Measurements from ENCODE around the gene TECPR2. TPM values are rescaled to one million over a fixed set of nuclear protein-coding genes. Genes with fewer than 3 reads are reported as not detected.

Gene TECPR2
- total RNA-seq, 2 experiments from 2014 or later: 9.8 to 10.2 TPM

- DNase-seq: no peak
- no peaks in the 10 kb centered on the region for H3K9me3 Mint-ChIP-seq
Measured at GRCh38 chr14:102461490-102462338, 99.0 kb downstream of the TECPR2 start.

GRCh38 chr14:102462391-102462790 lies 99.7 kb downstream of the TECPR2 start:
- no peak overlapping the region for H3K27ac Mint-ChIP-seq
- no peak overlapping the region for H3K4me3 Mint-ChIP-seq
- H3K27me3 Mint-ChIP-seq: no peaks in the 10 kb centered on the region
- H3K36me3 Mint-ChIP-seq: peaks cover 8% of the 10 kb centered on the region
- no peaks in the 10 kb centered on the region for H3K9me3 Mint-ChIP-seq
- POLR2A ChIA-PET: no interaction called here
- H3K4me1 Mint-ChIP-seq: peaks cover 11% of the 10 kb centered on the region
- no peak for ATAC-seq (ENCODE audit: low read depth)
- no peak for DNase-seq

More at GRCh38 chr14:102461490-102462338, 99.0 kb downstream of the TECPR2 start:
- POLR2A ChIA-PET: no interaction called here
- no peak for ATAC-seq (ENCODE audit: low read depth)
- Mint-ChIP-seq H3K27ac (peak overlapping the region; percentile 56), H3K4me3 (no peak overlapping the region), H3K4me1 (peaks cover 11% of the 10 kb centered on the region), H3K27me3 (no peaks in the 10 kb centered on the region), H3K36me3 (peaks cover 8% of the 10 kb centered on the region)

- Mint-ChIP-seq H3K9me3 (no peaks in the 10 kb centered on the region), H3K27me3 (no peaks in the 10 kb centered on the region), H3K4me3 (no peak overlapping the region), H3K27ac (no peak overlapping the region), H3K4me1 (peaks cover 11% of the 10 kb centered on the region), H3K36me3 (peaks cover 13% of the 10 kb centered on the region)
- POLR2A ChIA-PET: no interaction called here
- ATAC-seq (ENCODE audit: low read depth): no peak
- no peak for DNase-seq
Measured at GRCh38 chr14:102464006-102464405, 101.3 kb downstream of the TECPR2 start.

GRCh38 chr14:102464846-102465341 lies 102.2 kb downstream of the TECPR2 start:
- POLR2A ChIA-PET: interaction anchor here (0.6 kb wide), 1 partner anchor 16 kb away, joined by 3 read pairs; no protein-coding TSS in a partner anchor
- Mint-ChIP-seq H3K4me1 (peaks cover 11% of the 10 kb centered on the region), H3K4me3 (no peak overlapping the region), H3K27ac (no peak overlapping the region), H3K36me3 (peaks cover 19% of the 10 kb centered on the region), H3K27me3 (no peaks in the 10 kb centered on the region), H3K9me3 (no peaks in the 10 kb centered on the region)
- DNase-seq (no peak), ATAC-seq (ENCODE audit: low read depth) (no peak)

- ATAC-seq (ENCODE audit: low read depth) (no peak), DNase-seq (no peak)
- Mint-ChIP-seq H3K36me3 (peaks cover 21% of the 10 kb centered on the region), H3K4me1 (peaks cover 11% of the 10 kb centered on the region), H3K27ac (no peak overlapping the region), H3K4me3 (no peak overlapping the region), H3K9me3 (no peaks in the 10 kb centered on the region), H3K27me3 (no peaks in the 10 kb centered on the region)
- POLR2A ChIA-PET: no interaction called here
Measured at GRCh38 chr14:102469261-102469660, 106.5 kb downstream of the TECPR2 start.

- H3K36me3 Mint-ChIP-seq: peaks cover 14% of the 10 kb centered on the region
- H3K27ac Mint-ChIP-seq: no peak overlapping the region
- no peak overlapping the region for H3K4me3 Mint-ChIP-seq
Measured at GRCh38 chr14:102471921-102472790, 109.4 kb downstream of the TECPR2 start.

GRCh38 chr14:102472791-102473150 lies 110.0 kb downstream of the TECPR2 start:
- Mint-ChIP-seq H3K4me3 (no peak overlapping the region), H3K36me3 (peaks cover 10% of the 10 kb centered on the region), H3K9me3 (no peaks in the 10 kb centered on the region), H3K27me3 (no peaks in the 10 kb centered on the region), H3K4me1 (peaks cover 11% of the 10 kb centered on the region), H3K27ac (no peak overlapping the region)
- ATAC-seq (ENCODE audit: low read depth) (no peak), DNase-seq (no peak)
- POLR2A ChIA-PET: no interaction called here

More at GRCh38 chr14:102471921-102472790, 109.4 kb downstream of the TECPR2 start:
- ATAC-seq (ENCODE audit: low read depth): peak; percentile 30
- POLR2A ChIA-PET: no interaction called here
- Mint-ChIP-seq H3K9me3 (no peaks in the 10 kb centered on the region), H3K27me3 (no peaks in the 10 kb centered on the region), H3K4me1 (peaks cover 11% of the 10 kb centered on the region)
- DNase-seq: no peak

GRCh38 chr14:102473559-102473958 lies 110.8 kb downstream of the TECPR2 start:
- Mint-ChIP-seq H3K4me1 (peaks cover 11% of the 10 kb centered on the region), H3K9me3 (no peaks in the 10 kb centered on the region), H3K27ac (no peak overlapping the region), H3K36me3 (peaks cover 9% of the 10 kb centered on the region), H3K4me3 (no peak overlapping the region), H3K27me3 (no peaks in the 10 kb centered on the region)
- no peak for ATAC-seq (ENCODE audit: low read depth)
- POLR2A ChIA-PET: no interaction called here
- DNase-seq: no peak

GRCh38 chr14:102474934-102475333 lies 112.2 kb downstream of the TECPR2 start:
- ATAC-seq (ENCODE audit: low read depth) (no peak), DNase-seq (no peak)
- Mint-ChIP-seq H3K4me1 (peaks cover 15% of the 10 kb centered on the region), H3K36me3 (peaks cover 10% of the 10 kb centered on the region), H3K27ac (no peak overlapping the region), H3K27me3 (no peaks in the 10 kb centered on the region), H3K4me3 (no peak overlapping the region), H3K9me3 (no peaks in the 10 kb centered on the region)
- POLR2A ChIA-PET: no interaction called here

- Mint-ChIP-seq H3K4me1 (peaks cover 5% of the 10 kb centered on the region), H3K9me3 (no peaks in the 10 kb centered on the region), H3K4me3 (no peak overlapping the region), H3K27me3 (no peaks in the 10 kb centered on the region), H3K36me3 (peaks cover 10% of the 10 kb centered on the region), H3K27ac (peak overlapping the region; percentile 40)
- DNase-seq (no peak), ATAC-seq (ENCODE audit: low read depth) (no peak)
- POLR2A ChIA-PET: no interaction called here
Measured at GRCh38 chr14:102479107-102479506, 116.4 kb downstream of the TECPR2 start.

GRCh38 chr14:102479777-102480176 lies 117.0 kb downstream of the TECPR2 start:
- DNase-seq: no peak
- no peaks in the 10 kb centered on the region for H3K9me3 Mint-ChIP-seq
- ATAC-seq (ENCODE audit: low read depth): no peak
- POLR2A ChIA-PET: no interaction called here
- H3K4me1 Mint-ChIP-seq: peaks cover 5% of the 10 kb centered on the region
- H3K27ac Mint-ChIP-seq: peak overlapping the region; percentile 56
- no peaks in the 10 kb centered on the region for H3K27me3 Mint-ChIP-seq
- peaks cover 10% of the 10 kb centered on the region for H3K36me3 Mint-ChIP-seq
- H3K4me3 Mint-ChIP-seq: peak overlapping the region; percentile 28

- Mint-ChIP-seq H3K27ac (no peak overlapping the region), H3K4me3 (no peak overlapping the region), H3K9me3 (no peaks in the 10 kb centered on the region), H3K36me3 (peaks cover 10% of the 10 kb centered on the region), H3K4me1 (peaks cover 5% of the 10 kb centered on the region), H3K27me3 (no peaks in the 10 kb centered on the region)
- ATAC-seq (ENCODE audit: low read depth): no peak
- no peak for DNase-seq
- POLR2A ChIA-PET: interaction anchor here (0.6 kb wide), 2 partner anchors 16 to 45 kb away, joined by 3 read pairs; no protein-coding TSS in a partner anchor
Measured at GRCh38 chr14:102481371-102481770, 118.6 kb downstream of the TECPR2 start.

- no peak for DNase-seq
Measured at GRCh38 chr14:102481791-102482238, 119.1 kb downstream of the TECPR2 start.

More at GRCh38 chr14:102481791-102482238, 119.1 kb downstream of the TECPR2 start:
- H3K27me3 Mint-ChIP-seq: no peaks in the 10 kb centered on the region
- ATAC-seq (ENCODE audit: low read depth): no peak
- H3K9me3 Mint-ChIP-seq: no peaks in the 10 kb centered on the region
- POLR2A ChIA-PET: interaction anchor here (0.6 kb wide), 1 partner anchor 45 kb away, joined by 3 read pairs; no protein-coding TSS in a partner anchor
- peaks cover 5% of the 10 kb centered on the region for H3K4me1 Mint-ChIP-seq
- H3K27ac Mint-ChIP-seq: no peak overlapping the region
- H3K4me3 Mint-ChIP-seq: no peak overlapping the region
- H3K36me3 Mint-ChIP-seq: peaks cover 10% of the 10 kb centered on the region
